Measurements from ENCODE around the gene TTC28.

DNA sequence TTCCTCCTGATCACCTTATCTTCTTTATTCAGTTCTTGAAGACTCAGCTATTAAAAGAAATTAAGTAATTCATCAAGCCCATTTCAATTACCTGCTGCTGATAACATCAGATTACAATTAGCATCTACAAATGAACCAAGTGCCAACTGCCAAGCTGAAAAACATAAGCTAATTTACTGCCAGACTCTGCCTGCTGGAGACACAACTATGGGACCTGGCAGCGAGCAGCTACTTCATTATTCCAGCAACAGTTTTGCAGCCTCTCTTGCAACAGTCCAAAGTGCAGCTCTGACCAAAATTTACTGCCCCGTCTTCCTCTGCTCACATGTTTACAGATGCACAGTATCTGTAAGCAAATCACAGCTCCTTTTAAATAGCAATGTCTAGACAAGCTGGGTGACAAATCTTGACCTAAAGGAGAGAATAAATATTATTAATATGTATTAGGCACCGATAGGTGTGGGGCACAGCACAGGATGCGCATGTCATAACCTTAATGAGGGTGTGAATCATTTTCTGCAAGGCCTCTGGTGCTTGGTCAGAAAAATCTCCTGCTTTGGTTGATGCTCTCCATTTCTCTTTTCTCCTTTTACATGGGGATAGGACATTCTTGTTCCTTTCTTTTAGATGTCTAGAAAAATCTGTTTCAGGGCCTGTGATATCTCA, 528.4 kb downstream of the TTC28 start:
- TF ChIP-seq CTCF (conservative IDR thresholded peaks at IDR 0.05; ENCODE audit: low read length) (no peak), EZH2phosphoT487 (IDR thresholded peaks at IDR 0.05; ENCODE audit: borderline replicate concordance) (no peak)

Measured in Loucy (cell line).